Fibroblast of lung (primary cell): Measurements from ENCODE around the gene WWC2. TPM values are rescaled to one million over a fixed set of nuclear protein-coding genes. Genes with fewer than 3 reads are reported as not detected.
"Not testable (repeated sequence)": the region's sequence is repeated elsewhere in the genome, so short reads cannot be mapped to it uniquely, and the experiment has no call there.

Experiments used
- DNase-seq, 2 donors: peaks; one replicate each; pipeline versions ENCODE4 v3.0.0 to v3.0.0-alpha.2; 2010; ENCODE audit warnings: low read depth in 2 of 2
- H2AFZ ChIP-seq: 2 replicates; pipeline ENCODE4 v1.5.1; 2012; ENCODE audit warnings: low read length, control low read depth, inconsistent platforms
- H3K27ac ChIP-seq: 2 replicates; pipeline ENCODE4 v1.5.1; 2011; ENCODE audit warnings: low read length, control low read depth; ENCODE audit not compliant: insufficient read depth
- H3K27me3 ChIP-seq: 2 replicates; pipeline ENCODE4 v1.5.1; 2011; ENCODE audit warnings: mild to moderate bottlenecking, low read length; ENCODE audit not compliant: control insufficient read depth, insufficient read depth
- H3K36me3 ChIP-seq: 2 replicates; pipeline ENCODE4 v1.5.1; 2011; ENCODE audit warnings: low read length; ENCODE audit not compliant: control insufficient read depth, insufficient read depth
- H3K4me1 ChIP-seq: 2 replicates; pipeline ENCODE4 v1.5.1; 2011; ENCODE audit warnings: low read length; ENCODE audit not compliant: control insufficient read depth, insufficient read depth; ENCODE audit errors: extremely low read depth
- H3K4me2 ChIP-seq: 2 replicates; pipeline ENCODE4 v1.5.1; 2011; ENCODE audit warnings: low read length, control low read depth; ENCODE audit not compliant: insufficient read depth; ENCODE audit errors: extremely low read depth
- H3K4me3 ChIP-seq, 4 experiments: fragments of 200-600 bp in 1 of 4; sonication (generic) in 1 of 4; replicated peaks in 1 of 4; 2 replicates each; pipeline ENCODE4 v1.5.1; 2011 to 2016; ENCODE audit warnings: low read length in 4 of 4, low read depth in 3 of 4, mild to moderate bottlenecking in 3 of 4, control low read depth in 2 of 4, inconsistent platforms in 1 of 4, mixed read lengths in 1 of 4; ENCODE audit not compliant: insufficient read depth in 1 of 4; ENCODE audit errors: control extremely low read depth in 1 of 4
- H3K79me2 ChIP-seq: 2 replicates; pipeline ENCODE4 v1.5.1; 2012; ENCODE audit warnings: mild to moderate bottlenecking, low read length, inconsistent platforms; ENCODE audit not compliant: control insufficient read depth, insufficient read depth
- H3K9ac ChIP-seq: 2 replicates; pipeline ENCODE4 v1.5.1; 2011; ENCODE audit warnings: mild to moderate bottlenecking, low read length, control low read depth; ENCODE audit not compliant: insufficient read depth
- H3K9me3 ChIP-seq: 2 replicates; pipeline ENCODE4 v1.5.1; 2012; ENCODE audit warnings: low read depth, low read length; ENCODE audit not compliant: control insufficient read depth, insufficient read depth
- H4K20me1 ChIP-seq: 2 replicates; pipeline ENCODE4 v1.5.1; 2011; ENCODE audit warnings: low read length; ENCODE audit not compliant: control insufficient read depth, insufficient read depth; ENCODE audit errors: extremely low read depth
- CTCF ChIP-seq, 2 donors: IDR thresholded peaks in 1 of 2; conservative IDR thresholded peaks in 1 of 2; 1 replicate in 1 of 2; 2 replicates in 1 of 2; pipeline ENCODE4 v1.5.1; 2011 to 2012; ENCODE audit warnings: low read length in 2 of 2, control low read depth in 1 of 2, inconsistent platforms in 1 of 2, low read depth in 1 of 2, mild to moderate bottlenecking in 1 of 2
- EZH2 ChIP-seq: IDR thresholded peaks from 2 replicates; pipeline ENCODE4 v1.5.1; 2012; ENCODE audit warnings: low read length, control low read depth, mild to moderate bottlenecking; ENCODE audit errors: missing control alignments
- polyA plus RNA-seq, 2 donors: library from polyadenylated mRNA; depleted of rRNA in 1 of 2; stranded (reverse) in 1 of 2; unstranded in 1 of 2; fragments of >200 nt; gene quantifications; 2 replicates each; pipeline ENCODE4 v1.2.1, GENCODE V29; 2011 to 2012; ENCODE audit warnings: missing spikeins in 1 of 2
- total RNA-seq: library from RNA; depleted of rRNA; stranded (reverse); fragments of >200 nt; gene quantifications from 2 replicates; pipeline ENCODE4 v1.2.1, GENCODE V29; 2014

The WWC2 gene
- total and polyA plus RNA-seq, 2 donors (not counting 1 experiment from before 2014, with no cell fraction given) = 31.6 to 34.0 TPM

- H3K27ac ChIP-seq = no peak overlapping the region
- no peak overlapping the region for H3K9ac ChIP-seq
- H3K79me2 ChIP-seq = peaks cover 5% of the 10 kb centered on the region
- H3K4me1 ChIP-seq = no peaks in the 10 kb centered on the region
- no peak overlapping the region for H3K4me3 ChIP-seq
- H3K36me3 ChIP-seq = no peaks in the 10 kb centered on the region
- H3K4me2 ChIP-seq = no peak overlapping the region
- no peaks in the 10 kb centered on the region for H4K20me1 ChIP-seq
- DNase-seq = no peak
- TF ChIP-seq CTCF (conservative IDR thresholded peaks at IDR 0.05 in 1 of 2, IDR thresholded peaks at IDR 0.05 in 1 of 2; ENCODE audit: low read depth in 1 of 2, low read length in 2 of 2) (no peak), EZH2 (no peak)
- H2AFZ ChIP-seq = no peak overlapping the region
- no peaks in the 10 kb centered on the region for H3K27me3 ChIP-seq
- H3K9me3 ChIP-seq = no peaks in the 10 kb centered on the region
These were observed 92.0 kb downstream of the WWC2 start for GRCh38 chr4:183190900-183191527.

- no peak for DNase-seq
- no peaks in the 10 kb centered on the region for H3K9me3 ChIP-seq
- no peaks in the 10 kb centered on the region for H3K36me3 ChIP-seq
- no peaks in the 10 kb centered on the region for H3K4me1 ChIP-seq
- no peaks in the 10 kb centered on the region for H4K20me1 ChIP-seq
- H3K9ac ChIP-seq = no peak overlapping the region
- H2AFZ ChIP-seq = no peak overlapping the region
- H3K27me3 ChIP-seq = no peaks in the 10 kb centered on the region
- no peak overlapping the region for H3K4me2 ChIP-seq
- TF ChIP-seq EZH2 (no peak), CTCF (conservative IDR thresholded peaks at IDR 0.05 in 1 of 2, IDR thresholded peaks at IDR 0.05 in 1 of 2; ENCODE audit: low read depth in 1 of 2, low read length in 2 of 2) (no peak)
- peaks cover 5% of the 10 kb centered on the region for H3K79me2 ChIP-seq
- no peak overlapping the region for H3K4me3 ChIP-seq
- no peak overlapping the region for H3K27ac ChIP-seq
These were observed 92.6 kb downstream of the WWC2 start for GRCh38 chr4:183191630-183192029.

GRCh38 chr4:183192571-183192970 is 93.5 kb downstream of the WWC2 start:
- Histone ChIP-seq H3K4me3 (no peak overlapping the region), H3K36me3 (no peaks in the 10 kb centered on the region), H3K4me1 (no peaks in the 10 kb centered on the region), H3K9me3 (no peaks in the 10 kb centered on the region), H3K9ac (no peak overlapping the region), H3K27me3 (no peaks in the 10 kb centered on the region), H3K79me2 (peaks cover 2% of the 10 kb centered on the region), H3K4me2 (no peak overlapping the region), H4K20me1 (no peaks in the 10 kb centered on the region), H3K27ac (no peak overlapping the region), H2AFZ (no peak overlapping the region)
- DNase-seq = no peak
- TF ChIP-seq EZH2 (no peak), CTCF (conservative IDR thresholded peaks at IDR 0.05 in 1 of 2, IDR thresholded peaks at IDR 0.05 in 1 of 2; ENCODE audit: low read depth in 1 of 2, low read length in 2 of 2) (no peak)

GRCh38 chr4:183193730-183194338 is 94.8 kb downstream of the WWC2 start:
- not testable (repeated sequence) for H3K36me3 ChIP-seq, H3K79me2 ChIP-seq, H3K9ac ChIP-seq, H3K4me2 ChIP-seq, H3K27ac ChIP-seq, H2AFZ ChIP-seq, H3K4me3 ChIP-seq, H4K20me1 ChIP-seq, DNase-seq, H3K27me3 ChIP-seq, H3K9me3 ChIP-seq, H3K4me1 ChIP-seq
